ENCODE data around the gene EPX. TPM values are rescaled to one million over a fixed set of nuclear protein-coding genes. Genes with fewer than 3 reads are reported as not detected.

The EPX gene
- polyA plus RNA-seq, 3 donors = not detected

GRCh38 chr17:58193641-58194255 is 1.2 kb downstream of the EPX start:
- no peaks in the 10 kb centered on the region for H3K36me3 Mint-ChIP-seq
- Histone ChIP-seq H3K4me3 (replicated peaks in 1 of 3; ENCODE audit: low read depth in 2 of 3, low read length in 3 of 3) (no peak overlapping the region), H3K4me1 (ENCODE audit: control insufficient read depth in 1 of 2, insufficient read depth in 2 of 2, low read length in 2 of 2) (no peaks in the 10 kb centered on the region), H3K27me3 (ENCODE audit: control insufficient read depth in 2 of 2, insufficient read depth in 2 of 2, low read length in 2 of 2) (no peaks in the 10 kb centered on the region), H3K36me3 (replicated peaks in 1 of 2; ENCODE audit: control insufficient read depth in 1 of 2, insufficient read depth in 2 of 2, low read length in 2 of 2) (no peaks in the 10 kb centered on the region), H3K4me2 (replicated peaks; ENCODE audit: extremely low read depth, low read length, poor library complexity, severe bottlenecking) (no peak overlapping the region), H3K27ac (ENCODE audit: low read depth in 1 of 2, low read length in 2 of 2) (no peak overlapping the region), H2AFZ (ENCODE audit: insufficient read depth, low read depth, low read length, poor library complexity, severe bottlenecking) (no peak overlapping the region), H4K20me1 (ENCODE audit: insufficient read depth, low read length) (no peaks in the 10 kb centered on the region), H3K9ac (ENCODE audit: insufficient read depth, low read length, poor library complexity, severe bottlenecking) (no peak overlapping the region), H3K79me2 (ENCODE audit: insufficient read depth, low read length) (no peaks in the 10 kb centered on the region), H3K9me3 (replicated peaks in 1 of 2; ENCODE audit: control insufficient read depth in 1 of 2, insufficient read depth in 1 of 2, low read length in 2 of 2) (no peaks in the 10 kb centered on the region)
- no peak for DNase-seq
- no peak overlapping the region for H3K27ac Mint-ChIP-seq
- WGBS (ENCODE audit: insufficient coverage) = 89% methylated on average over 15 of the region's 18 CpGs
- TF ChIP-seq, protein P1, sequence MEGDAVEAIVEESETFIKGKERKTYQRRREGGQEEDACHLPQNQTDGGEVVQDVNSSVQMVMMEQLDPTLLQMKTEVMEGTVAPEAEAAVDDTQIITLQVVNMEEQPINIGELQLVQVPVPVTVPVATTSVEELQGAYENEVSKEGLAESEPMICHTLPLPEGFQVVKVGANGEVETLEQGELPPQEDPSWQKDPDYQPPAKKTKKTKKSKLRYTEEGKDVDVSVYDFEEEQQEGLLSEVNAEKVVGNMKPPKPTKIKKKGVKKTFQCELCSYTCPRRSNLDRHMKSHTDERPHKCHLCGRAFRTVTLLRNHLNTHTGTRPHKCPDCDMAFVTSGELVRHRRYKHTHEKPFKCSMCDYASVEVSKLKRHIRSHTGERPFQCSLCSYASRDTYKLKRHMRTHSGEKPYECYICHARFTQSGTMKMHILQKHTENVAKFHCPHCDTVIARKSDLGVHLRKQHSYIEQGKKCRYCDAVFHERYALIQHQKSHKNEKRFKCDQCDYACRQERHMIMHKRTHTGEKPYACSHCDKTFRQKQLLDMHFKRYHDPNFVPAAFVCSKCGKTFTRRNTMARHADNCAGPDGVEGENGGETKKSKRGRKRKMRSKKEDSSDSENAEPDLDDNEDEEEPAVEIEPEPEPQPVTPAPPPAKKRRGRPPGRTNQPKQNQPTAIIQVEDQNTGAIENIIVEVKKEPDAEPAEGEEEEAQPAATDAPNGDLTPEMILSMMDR (IDR thresholded peaks at IDR 0.05) = no peak
- H3K4me1 Mint-ChIP-seq = peaks cover 5% of the 10 kb centered on the region
- H3K4me3 Mint-ChIP-seq = no peak overlapping the region
- H3K9me3 Mint-ChIP-seq = peaks cover 0 to 2% (median 0%) of the 10 kb centered on the region in 7 donors
- H3K27me3 Mint-ChIP-seq (ENCODE audit: low read depth in 3 of 3) = peaks cover 24 to 36% (median 27%) of the 10 kb centered on the region in 3 donors
- intact Hi-C loops (cut with micrococcal nuclease) = no loop called here

GRCh38 chr17:58195518-58196123 is 3.1 kb downstream of the EPX start:
- H3K4me1 Mint-ChIP-seq = peaks cover 6% of the 10 kb centered on the region
- no peak overlapping the region for H3K4me3 ChIP-seq (replicated peaks in 1 of 3; ENCODE audit: low read depth in 2 of 3, low read length in 3 of 3)
- no peak overlapping the region for H3K27ac Mint-ChIP-seq
- H3K9ac ChIP-seq (ENCODE audit: insufficient read depth, low read length, poor library complexity, severe bottlenecking) = no peak overlapping the region
- intact Hi-C loops (cut with micrococcal nuclease) = no loop called here
- H3K79me2 ChIP-seq (ENCODE audit: insufficient read depth, low read length) = no peaks in the 10 kb centered on the region
- no peak overlapping the region for H3K4me2 ChIP-seq (replicated peaks; ENCODE audit: extremely low read depth, low read length, poor library complexity, severe bottlenecking)
- no peaks in the 10 kb centered on the region for H3K27me3 ChIP-seq (ENCODE audit: control insufficient read depth in 2 of 2, insufficient read depth in 2 of 2, low read length in 2 of 2)
- no peaks in the 10 kb centered on the region for H3K9me3 ChIP-seq (replicated peaks in 1 of 2; ENCODE audit: control insufficient read depth in 1 of 2, insufficient read depth in 1 of 2, low read length in 2 of 2)
- peaks cover 17 to 40% (median 26%) of the 10 kb centered on the region in 3 donors for H3K27me3 Mint-ChIP-seq (ENCODE audit: low read depth in 3 of 3)
- H3K36me3 Mint-ChIP-seq = no peaks in the 10 kb centered on the region
- 100% methylated on average over 2 of the region's 5 CpGs for WGBS (ENCODE audit: insufficient coverage)
- no peaks in the 10 kb centered on the region for H4K20me1 ChIP-seq (ENCODE audit: insufficient read depth, low read length)
- H3K36me3 ChIP-seq (replicated peaks in 1 of 2; ENCODE audit: control insufficient read depth in 1 of 2, insufficient read depth in 2 of 2, low read length in 2 of 2) = no peaks in the 10 kb centered on the region
- no peak for DNase-seq
- TF ChIP-seq, protein P1 (IDR thresholded peaks at IDR 0.05) = no peak
- H3K27ac ChIP-seq (ENCODE audit: low read depth in 1 of 2, low read length in 2 of 2) = no peak overlapping the region
- no peak overlapping the region for H2AFZ ChIP-seq (ENCODE audit: insufficient read depth, low read depth, low read length, poor library complexity, severe bottlenecking)
- no peak overlapping the region for H3K4me3 Mint-ChIP-seq
- no peaks in the 10 kb centered on the region for H3K4me1 ChIP-seq (ENCODE audit: control insufficient read depth in 1 of 2, insufficient read depth in 2 of 2, low read length in 2 of 2)
- H3K9me3 Mint-ChIP-seq = peaks cover 0 to 2% (median 0%) of the 10 kb centered on the region in 7 donors

All from CD14-positive monocyte (primary cell).